ENCODE measurements around the gene HIP1.

DNA sequence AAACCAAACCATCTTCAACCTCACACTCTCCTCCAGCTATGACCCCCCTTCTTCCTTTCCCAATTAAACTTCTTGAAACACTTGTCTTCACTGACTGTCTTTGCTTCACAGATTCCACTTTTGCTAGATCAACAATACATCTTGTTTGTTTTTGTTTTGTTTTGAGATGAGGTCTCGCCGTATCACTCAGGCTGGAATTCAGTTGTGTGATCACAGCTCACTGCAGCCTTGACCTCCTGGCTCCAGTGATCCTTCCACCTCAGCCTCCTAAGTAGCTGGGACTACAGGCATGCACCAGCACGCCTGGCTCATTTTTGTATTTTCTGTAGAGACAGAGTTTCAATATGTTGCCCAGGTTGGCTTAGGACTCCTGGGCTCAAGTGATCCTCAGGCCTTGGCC is 59.7 kb downstream of the HIP1 start:
- no peak for TF ChIP-seq MAZ (IDR thresholded peaks at IDR 0.05; ENCODE audit: borderline replicate concordance, low read depth, low read length)
- TF ChIP-seq, protein P1, sequence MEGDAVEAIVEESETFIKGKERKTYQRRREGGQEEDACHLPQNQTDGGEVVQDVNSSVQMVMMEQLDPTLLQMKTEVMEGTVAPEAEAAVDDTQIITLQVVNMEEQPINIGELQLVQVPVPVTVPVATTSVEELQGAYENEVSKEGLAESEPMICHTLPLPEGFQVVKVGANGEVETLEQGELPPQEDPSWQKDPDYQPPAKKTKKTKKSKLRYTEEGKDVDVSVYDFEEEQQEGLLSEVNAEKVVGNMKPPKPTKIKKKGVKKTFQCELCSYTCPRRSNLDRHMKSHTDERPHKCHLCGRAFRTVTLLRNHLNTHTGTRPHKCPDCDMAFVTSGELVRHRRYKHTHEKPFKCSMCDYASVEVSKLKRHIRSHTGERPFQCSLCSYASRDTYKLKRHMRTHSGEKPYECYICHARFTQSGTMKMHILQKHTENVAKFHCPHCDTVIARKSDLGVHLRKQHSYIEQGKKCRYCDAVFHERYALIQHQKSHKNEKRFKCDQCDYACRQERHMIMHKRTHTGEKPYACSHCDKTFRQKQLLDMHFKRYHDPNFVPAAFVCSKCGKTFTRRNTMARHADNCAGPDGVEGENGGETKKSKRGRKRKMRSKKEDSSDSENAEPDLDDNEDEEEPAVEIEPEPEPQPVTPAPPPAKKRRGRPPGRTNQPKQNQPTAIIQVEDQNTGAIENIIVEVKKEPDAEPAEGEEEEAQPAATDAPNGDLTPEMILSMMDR (conservative IDR thresholded peaks at IDR 0.05; ENCODE audit: low read depth, low read length), result no peak
- no peak for TF ChIP-seq NFE2L2 (IDR thresholded peaks at IDR 0.05; ENCODE audit: low read depth, low read length)
